NCI-H2171 (cell line): ENCODE measurements around the gene CPSF4.
"Not testable (repeated sequence)": the region's sequence is repeated elsewhere in the genome, so short reads cannot be mapped to it uniquely, and the experiment has no call there.

Experiments used
- DNase-seq: peaks from one replicate; lab custom pipeline; 2025; lab: John Stamatoyannopoulos, UW

CPSF4 gene

DNA sequence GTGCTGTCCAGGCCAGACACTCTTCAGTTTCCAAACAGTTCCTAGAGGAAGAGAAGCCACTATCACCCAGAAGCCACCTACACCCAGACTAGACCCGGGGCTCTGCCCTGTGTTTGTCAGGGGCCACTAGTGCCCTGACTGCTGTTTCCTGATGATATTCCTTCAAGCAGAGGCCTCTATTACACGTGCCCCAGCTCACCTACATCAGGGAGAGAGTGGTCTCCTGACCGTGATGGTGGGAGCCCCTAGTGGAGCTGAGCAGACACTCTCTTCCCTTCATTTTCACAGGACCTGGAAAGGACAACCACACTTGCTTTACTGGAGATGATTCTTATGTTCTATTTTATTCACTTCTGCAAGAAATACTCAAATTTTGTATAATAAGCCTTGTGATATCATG, 52.1 kb downstream of the CPSF4 start:
- DNase-seq, result no peak

DNA sequence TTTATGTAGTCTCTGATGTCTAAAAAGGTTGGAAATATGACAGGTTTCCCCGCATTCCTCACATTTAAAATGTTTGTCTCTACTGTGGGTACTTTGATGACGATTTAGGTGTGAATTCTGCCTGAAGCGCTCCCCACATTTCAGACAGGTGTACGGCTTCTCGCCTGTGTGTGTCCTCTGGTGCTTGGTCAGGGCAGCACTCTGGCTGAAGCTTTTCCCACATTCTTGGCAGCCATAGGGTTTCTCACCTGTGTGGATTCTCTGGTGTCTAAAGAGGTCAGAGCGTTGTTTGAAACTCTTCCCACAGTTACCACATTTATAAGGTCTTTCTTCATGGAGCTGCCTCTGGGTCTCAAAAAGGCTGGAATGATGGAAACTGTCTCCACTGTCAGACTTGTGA, 55.1 kb downstream of the CPSF4 start:
- no peak for DNase-seq

DNA sequence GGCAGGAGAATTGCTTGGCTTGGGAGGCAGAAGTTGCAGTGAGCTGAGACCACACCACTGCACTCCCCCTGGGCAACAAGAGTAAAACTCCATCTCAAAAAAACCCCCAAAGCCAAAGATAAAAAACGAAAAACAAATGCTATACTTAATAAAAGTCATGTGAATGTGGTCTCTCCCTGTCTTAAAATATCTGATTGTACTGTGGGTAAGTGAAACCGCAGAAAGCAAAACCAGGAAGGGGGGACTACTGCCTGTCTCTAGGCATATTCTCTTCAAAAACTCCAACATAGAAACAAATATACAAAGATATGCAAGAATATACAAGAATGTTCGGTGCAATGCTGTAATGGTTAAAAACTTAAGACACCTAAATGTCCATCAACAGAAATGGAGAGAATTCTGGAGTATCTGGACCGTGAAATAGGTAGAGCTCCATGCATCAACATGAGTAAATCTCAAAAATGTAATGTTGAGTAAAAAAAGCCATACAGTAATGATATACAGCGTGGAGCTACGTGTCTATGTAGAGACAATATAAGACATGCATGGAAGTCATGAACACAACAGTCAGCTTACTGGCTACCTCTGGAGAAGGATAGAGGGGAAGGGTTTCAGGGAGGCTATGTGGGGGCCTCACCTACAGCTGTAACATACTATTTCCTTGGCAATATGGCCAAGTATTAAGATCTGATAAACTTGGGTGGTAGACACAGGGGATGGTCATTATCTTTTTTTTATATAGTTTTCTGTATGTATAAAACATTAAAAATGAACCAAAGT, 59.2 kb downstream of the CPSF4 start:
- DNase-seq, result no peak

DNA sequence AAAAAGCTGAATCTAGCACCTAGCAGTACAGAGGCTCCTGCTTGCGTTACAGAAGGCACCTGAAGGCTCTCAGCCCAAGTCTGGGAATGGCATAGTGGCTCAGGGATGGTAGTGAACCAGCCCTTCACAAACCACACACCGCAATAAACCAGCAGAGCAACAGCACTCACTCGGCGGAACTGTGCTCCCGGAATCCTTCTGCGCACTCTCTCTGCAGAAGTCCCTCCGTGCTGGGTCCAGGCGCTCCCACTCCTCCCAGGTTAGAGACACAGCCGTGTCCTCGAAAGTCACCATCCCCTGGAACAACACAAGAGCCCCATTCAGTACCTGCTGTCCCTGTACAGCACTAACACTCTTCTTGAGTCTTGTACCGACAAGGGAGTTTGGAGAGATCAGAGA, 59.8 kb downstream of the CPSF4 start:
- no peak for DNase-seq

DNA sequence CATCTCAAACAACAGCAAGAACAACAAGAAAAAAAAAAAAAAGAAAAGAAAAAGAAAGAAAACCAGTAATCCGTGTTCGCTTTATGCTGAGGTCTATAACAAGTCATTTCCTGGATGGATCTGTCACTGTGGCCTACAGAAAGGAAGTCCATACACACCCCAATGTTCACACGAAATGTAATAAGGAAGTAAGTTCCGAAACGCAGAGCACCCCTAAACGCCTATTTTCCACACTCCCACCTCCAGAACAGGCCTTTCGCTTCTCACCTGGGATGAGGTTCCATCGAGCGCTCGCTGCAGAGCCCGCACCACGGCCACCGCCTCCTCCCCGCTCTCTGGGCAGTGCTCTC, 60.6 kb downstream of the CPSF4 start:
- DNase-seq, result no peak

DNA sequence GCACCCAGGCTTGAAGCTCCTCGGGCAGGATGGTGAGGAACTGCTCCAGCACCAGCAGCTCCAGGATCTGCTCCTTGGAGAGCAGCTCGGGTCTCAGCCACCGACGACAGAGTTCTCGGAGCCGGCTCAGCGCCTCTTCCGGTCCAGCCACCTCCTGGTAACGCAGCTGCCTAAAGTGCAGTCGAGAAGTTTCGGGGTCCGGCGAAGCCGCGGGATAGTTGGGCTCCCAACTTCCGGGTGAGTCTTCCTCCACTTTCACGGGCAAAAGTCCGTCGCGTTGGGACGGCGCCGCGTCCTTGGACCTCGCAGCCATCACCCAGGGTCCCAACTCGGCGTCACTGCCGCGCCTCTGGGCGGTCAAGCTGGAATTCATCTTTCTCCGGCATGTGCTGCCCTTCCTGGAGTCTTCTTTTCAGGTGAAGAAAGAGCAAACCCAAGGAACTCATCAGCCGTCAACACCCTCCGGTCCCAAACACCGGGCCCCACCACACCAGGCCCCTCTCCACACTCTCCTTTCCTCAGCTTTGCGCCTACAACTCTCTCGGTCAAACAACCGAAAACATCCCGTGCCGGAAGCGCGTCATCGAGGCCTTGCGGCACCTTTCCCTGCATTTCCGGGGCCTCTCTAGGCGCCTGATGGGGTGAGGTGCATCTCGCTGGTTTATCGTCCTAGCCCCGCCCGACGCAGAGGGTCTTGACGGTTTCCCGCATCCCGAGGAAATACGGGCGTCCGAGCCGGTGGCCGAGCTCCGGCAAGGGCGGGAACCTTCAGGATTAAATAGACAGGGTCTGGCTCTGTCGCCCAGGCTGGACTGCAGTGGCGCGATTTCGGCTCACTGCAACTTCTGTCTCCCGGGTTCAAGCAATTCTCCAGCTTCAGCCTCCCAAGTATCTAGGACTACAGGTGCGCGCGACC, 61.2 kb downstream of the CPSF4 start, which contains the start of gene ZNF394:
Gene ZNF394, minus strand, starts transcription at position 561 of the 916 bp plus-strand sequence. Its CDS starts 188 bp downstream, at position 373.
- DNase-seq, result peak; percentile 91

DNA sequence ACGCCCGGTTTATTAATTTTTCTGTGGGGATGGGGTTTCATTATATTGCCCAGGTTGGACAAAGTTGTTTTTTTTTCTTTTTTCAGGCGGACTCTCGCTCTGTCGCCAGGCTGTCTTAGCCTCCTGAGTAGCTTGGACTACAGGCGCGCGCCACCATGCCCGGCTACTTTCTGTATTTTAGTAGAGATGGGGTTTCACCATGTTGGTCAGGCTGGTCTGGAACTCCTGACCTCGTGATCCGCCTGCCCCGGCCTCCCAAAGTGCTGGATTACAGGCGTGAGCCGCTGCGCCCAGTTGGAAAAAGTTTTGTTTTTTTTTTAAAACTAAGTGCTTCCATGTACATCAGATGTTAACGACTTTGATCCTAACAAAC, 61.9 kb downstream of the CPSF4 start:
- DNase-seq, result no peak

DNA sequence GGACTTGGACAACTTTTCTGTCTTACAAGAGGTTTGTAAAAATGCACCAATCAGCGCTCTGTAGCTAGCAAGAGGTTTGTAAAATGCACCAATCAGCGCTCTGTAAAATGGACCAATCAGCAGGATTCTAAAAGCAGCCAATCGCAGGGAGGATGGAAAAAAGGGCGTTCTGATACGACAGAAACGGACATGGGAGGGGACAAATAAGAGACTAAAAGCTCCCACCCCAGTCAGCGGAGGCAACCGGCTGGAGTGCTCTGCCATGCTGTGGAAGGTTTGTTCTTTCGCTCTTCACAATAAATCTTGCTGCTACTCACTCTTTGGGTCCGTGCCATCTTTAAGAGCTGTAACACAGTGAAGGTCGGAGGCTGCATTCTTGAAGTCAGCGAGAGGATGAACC, 62.5 kb downstream of the CPSF4 start:
- DNase-seq, result not testable (repeated sequence)

DNA sequence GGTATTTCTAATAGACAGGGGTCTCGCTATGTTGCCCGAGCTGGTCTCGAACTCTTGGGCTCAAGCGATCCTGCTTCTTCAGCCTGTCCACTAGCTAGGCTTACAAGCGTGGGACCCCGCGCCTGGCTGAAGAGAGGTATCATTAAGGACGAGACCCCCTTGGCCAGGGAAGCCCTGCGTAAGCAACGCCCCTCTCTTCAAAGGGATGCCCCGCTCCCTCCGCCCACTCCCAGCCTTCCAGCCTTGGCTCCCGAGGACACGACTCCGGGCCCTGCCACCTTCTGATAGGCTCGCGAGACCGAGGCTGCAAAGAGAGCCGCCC, 65.5 kb downstream of the CPSF4 start:
- peak; percentile 98 for DNase-seq

DNA sequence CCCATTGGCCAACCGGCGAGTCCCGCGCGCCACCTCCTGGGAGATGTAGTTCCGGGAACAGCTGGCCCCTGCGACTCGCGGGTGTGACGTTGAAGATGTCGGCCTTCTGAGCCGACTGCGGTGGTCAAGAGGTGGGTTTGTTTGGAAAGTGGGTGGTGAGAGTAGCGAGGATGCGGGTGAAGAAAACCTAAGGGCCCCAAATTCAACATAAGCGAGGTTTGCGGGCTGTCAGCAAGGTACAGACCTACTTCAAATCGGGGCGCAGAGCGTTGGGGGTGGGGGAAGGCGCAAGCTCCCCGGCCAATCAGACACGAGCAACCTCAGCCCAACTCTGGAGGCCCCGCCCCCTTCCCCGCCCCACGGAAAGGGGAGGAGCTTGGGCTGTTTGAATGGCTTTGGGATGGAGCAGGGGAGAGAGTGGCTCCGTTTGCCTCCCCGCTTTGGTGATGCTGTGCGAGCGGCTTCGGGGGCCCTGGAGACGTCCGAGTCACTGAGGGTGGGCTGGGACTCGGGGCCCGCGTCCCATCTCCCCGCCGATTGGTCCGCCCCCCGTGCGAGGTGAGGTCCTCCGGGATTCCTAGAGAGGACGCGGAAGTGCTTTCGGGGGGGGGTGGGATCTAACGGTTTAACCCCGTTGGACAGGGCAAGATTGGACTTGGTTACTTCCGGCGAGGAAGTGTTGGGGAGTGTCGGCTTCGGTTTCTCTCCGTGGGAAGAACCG, 66.0 kb downstream of the CPSF4 start, which contains the start of gene ZKSCAN5:
Gene ZKSCAN5, plus strand, starts transcription at position 60 of the 721 bp plus-strand sequence. CDS start 1,383 bp downstream, outside the sequence.
- peak; percentile 92 for DNase-seq

DNA sequence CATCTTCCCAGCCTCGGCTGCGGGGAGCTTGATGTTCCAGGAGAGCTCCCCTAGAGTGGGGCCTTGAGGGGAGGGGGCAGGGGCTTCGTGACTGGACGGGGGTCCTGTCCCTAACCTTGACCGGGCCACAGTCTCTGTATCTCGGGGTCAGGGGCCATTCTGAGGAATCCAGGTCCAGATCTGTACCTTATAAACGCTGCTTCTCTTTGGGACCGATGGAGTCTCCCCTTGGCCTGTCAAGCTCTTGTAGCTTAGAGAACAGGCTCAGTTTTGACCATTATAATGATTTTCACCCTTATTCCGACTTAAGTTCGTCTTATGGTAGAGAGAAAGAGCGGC, 66.5 kb downstream of the CPSF4 start:
- no peak for DNase-seq
